DMS114 treated with DMSO at 0.1 percent for 48 hours (cell line): ENCODE data around the gene CYP2U1.
"Not testable (repeated sequence)": the region's sequence is repeated elsewhere in the genome, so short reads cannot be mapped to it uniquely, and the experiment has no call there.

Experiments used
- DNase-seq: peaks from one replicate; lab custom pipeline; 2025; ENCODE audit not compliant: unreplicated experiment; lab: John Stamatoyannopoulos, UW

The CYP2U1 gene

GRCh38 chr4:107917500-107917899 lies 13.8 kb upstream of the CYP2U1 start:
- DNase-seq, result no peak

- DNase-seq, result no peak
Observed at GRCh38 chr4:107922486-107923473, 8.6 kb upstream of the CYP2U1 start.

- DNase-seq, result not testable (repeated sequence)
Observed at GRCh38 chr4:107925713-107926112, 5.6 kb upstream of the CYP2U1 start.

GRCh38 chr4:107926875-107927274 lies 4.5 kb upstream of the CYP2U1 start:
- DNase-seq, result not testable (repeated sequence)

- no peak for DNase-seq
Observed at GRCh38 chr4:107931775-107932321, 499 bp downstream of the CYP2U1 start.

GRCh38 chr4:107935246-107935645 lies 3.9 kb downstream of the CYP2U1 start:
- DNase-seq, result no peak

GRCh38 chr4:107937040-107937439 lies 5.7 kb downstream of the CYP2U1 start:
- no peak for DNase-seq

- no peak for DNase-seq
Observed at GRCh38 chr4:107939307-107939706, 8.0 kb downstream of the CYP2U1 start.

GRCh38 chr4:107945809-107946208 lies 14.5 kb downstream of the CYP2U1 start:
- no peak for DNase-seq

- DNase-seq, result no peak
Observed at GRCh38 chr4:107950746-107951540, 19.6 kb downstream of the CYP2U1 start.

- DNase-seq, result no peak
Observed at GRCh38 chr4:107951551-107951950, 20.2 kb downstream of the CYP2U1 start.

GRCh38 chr4:107956011-107956410 lies 24.7 kb downstream of the CYP2U1 start:
- DNase-seq, result no peak

GRCh38 chr4:107966903-107967302 lies 35.6 kb downstream of the CYP2U1 start:
- no peak for DNase-seq

GRCh38 chr4:107967519-107967918 lies 36.2 kb downstream of the CYP2U1 start:
- not testable (repeated sequence) for DNase-seq

- not testable (repeated sequence) for DNase-seq
Observed at GRCh38 chr4:107967921-107968320, 36.6 kb downstream of the CYP2U1 start.

GRCh38 chr4:107970063-107970798 lies 38.9 kb downstream of the CYP2U1 start:
- DNase-seq, result no peak

GRCh38 chr4:107972605-107973004 lies 41.3 kb downstream of the CYP2U1 start:
- DNase-seq, result no peak

GRCh38 chr4:107974523-107974922 lies 43.2 kb downstream of the CYP2U1 start:
- no peak for DNase-seq

- no peak for DNase-seq
Observed at GRCh38 chr4:107977482-107977881, 46.1 kb downstream of the CYP2U1 start.

GRCh38 chr4:107977966-107978705 lies 46.8 kb downstream of the CYP2U1 start:
- no peak for DNase-seq
